Measurements from ENCODE around the gene SH3BP5L.

SH3BP5L gene

DNA sequence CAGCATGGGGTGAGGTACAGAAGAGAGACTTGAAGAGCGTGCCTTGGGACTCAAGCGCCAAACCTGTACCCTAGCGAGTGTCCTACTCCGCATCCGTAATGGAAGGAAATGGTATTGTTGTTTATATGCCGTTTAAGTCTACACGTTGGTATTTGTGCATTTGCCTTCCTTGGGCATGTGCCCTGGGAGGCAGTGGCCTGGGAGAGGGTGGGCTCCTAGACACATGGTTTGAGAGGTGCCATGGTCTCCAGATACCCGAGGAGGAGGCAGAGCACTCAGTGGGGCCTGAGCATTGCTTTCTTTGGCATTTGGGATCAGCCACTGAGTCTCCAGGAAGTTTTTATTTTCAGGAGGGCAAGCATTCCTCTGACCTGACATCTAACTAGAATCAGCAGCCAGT is 18.8 kb upstream of the SH3BP5L start:
- TF ChIP-seq GATA3 (IDR thresholded peaks at IDR 0.05; ENCODE audit: low read depth, low read length), result no peak
- TF ChIP-seq GATA2 (IDR thresholded peaks at IDR 0.05; ENCODE audit: low read depth, low read length), result no peak

DNA sequence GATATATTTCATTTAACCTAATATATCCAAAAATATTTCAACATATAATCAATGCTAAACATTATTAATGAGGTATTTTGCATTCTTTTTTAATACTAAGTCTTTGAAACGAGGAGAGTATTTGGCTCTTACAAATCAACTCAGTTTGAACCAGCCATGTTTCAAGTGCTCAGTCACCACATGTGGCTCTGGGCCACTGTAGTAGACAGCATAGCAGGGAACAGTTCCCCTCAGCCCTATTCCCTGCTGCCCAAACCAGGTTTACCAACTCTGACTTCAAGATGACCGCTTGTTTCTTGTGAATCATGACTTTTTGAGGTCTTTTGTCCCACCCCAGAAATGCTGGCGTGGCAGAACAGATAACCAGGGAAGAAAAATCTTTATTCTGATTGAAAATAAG is 18.0 kb upstream of the SH3BP5L start:
- no peak for TF ChIP-seq GATA2 (IDR thresholded peaks at IDR 0.05; ENCODE audit: low read depth, low read length)
- TF ChIP-seq GATA3 (IDR thresholded peaks at IDR 0.05; ENCODE audit: low read depth, low read length), result no peak

DNA sequence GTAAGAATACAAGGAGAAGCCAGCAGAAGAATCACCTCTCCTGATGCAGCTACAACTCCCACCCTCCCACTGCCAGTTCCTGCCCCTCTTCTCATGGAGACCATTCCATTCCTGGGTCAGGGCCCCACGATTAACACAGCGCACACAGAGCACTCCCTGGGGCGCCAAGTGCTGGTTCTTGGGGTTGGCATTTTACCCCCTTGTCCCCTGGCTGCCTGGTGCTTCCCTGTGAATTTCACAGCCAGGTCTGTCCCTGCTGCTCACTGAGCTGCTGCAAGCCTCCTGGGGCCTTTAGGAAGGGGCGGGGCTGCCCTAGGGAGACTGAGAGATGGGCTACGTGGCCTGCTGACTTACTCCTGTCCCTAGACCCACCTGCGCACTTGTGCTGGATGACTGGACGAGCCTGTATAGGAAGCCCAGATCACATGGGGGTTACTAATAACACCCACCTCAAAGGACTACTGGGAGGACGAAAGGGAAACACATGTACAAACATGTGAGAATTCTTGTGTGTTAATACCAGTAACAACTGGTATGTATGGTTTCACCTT is 17.1 kb upstream of the SH3BP5L start:
- TF ChIP-seq GATA3 (IDR thresholded peaks at IDR 0.05; ENCODE audit: low read depth, low read length), result no peak
- no peak for TF ChIP-seq GATA2 (IDR thresholded peaks at IDR 0.05; ENCODE audit: low read depth, low read length)

DNA sequence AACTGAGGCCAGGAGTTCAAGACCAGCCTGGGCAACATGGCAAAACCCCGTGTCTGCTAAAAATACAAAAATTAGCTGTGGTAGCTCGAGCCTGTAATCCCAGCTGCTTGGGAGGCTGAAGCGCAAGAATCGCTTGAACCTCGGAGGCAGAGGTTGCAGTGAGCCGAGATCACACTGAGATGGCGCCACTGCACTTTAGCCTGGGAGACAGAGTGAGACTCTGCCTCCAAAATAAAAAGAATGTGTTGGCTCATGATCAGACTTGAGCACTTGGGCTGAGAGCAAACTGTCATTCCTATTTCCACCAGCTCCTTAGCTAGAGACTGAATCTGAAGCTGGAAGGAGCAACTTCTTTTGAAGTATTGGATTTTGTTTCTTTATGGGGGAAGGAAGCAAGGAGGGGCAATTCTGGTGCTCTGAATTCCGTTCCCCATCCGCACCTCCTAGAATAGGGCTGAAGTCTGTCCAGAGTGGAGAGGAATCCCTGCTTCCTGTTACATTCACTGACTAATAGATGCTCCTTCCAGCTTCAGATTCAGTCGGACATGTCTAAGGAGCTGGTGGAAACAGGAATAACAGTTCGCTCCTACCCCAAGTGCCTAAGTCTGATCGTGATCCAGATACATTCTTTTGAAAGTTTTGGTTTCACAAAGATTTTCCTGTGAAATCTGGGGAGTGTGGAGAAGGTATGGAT is 16.1 kb upstream of the SH3BP5L start:
- TF ChIP-seq GATA3 (IDR thresholded peaks at IDR 0.05; ENCODE audit: low read depth, low read length), result no peak
- no peak for TF ChIP-seq GATA2 (IDR thresholded peaks at IDR 0.05; ENCODE audit: low read depth, low read length)

DNA sequence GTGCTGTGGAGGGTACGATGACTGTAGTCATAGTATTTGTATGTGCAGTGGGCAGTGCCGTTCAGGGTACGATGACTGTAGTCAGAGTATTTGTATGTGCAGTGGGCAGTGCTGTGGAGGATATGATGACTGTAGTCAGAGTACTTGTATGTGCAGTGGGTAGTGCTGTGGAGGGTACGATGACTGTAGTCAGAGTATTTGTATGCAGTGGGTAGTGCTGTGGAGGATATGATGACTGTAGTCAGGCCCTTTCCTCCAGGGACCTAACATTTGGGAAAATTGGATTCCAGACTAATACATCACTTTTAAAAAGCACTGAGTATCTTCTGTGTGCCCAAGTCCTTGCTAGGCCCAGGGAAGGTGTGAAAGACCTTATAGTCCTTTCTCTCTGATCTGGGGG is 15.2 kb upstream of the SH3BP5L start:
- TF ChIP-seq GATA2 (IDR thresholded peaks at IDR 0.05; ENCODE audit: low read depth, low read length), result no peak
- TF ChIP-seq GATA3 (IDR thresholded peaks at IDR 0.05; ENCODE audit: low read depth, low read length), result no peak

DNA sequence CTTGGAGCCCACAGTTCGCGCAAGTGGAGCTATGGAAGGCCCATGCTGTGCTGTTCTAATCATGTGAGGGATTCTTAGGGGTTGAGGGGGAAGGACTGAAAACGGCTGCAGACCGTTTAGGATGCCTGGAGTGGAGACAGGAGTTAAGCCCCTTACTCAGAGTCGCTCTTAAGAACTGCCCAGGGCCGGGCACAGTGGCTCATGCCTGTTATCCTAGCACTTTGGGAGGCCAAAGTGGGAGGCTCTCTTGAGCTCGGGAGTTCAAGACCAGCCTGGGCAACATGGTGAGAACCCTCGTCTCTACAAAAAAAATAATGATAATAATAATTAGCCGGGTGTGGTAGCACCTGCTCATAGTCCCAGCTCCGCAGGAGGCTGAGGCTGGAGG is 13.4 kb upstream of the SH3BP5L start:
- no peak for TF ChIP-seq GATA3 (IDR thresholded peaks at IDR 0.05; ENCODE audit: low read depth, low read length)
- no peak for TF ChIP-seq GATA2 (IDR thresholded peaks at IDR 0.05; ENCODE audit: low read depth, low read length)

DNA sequence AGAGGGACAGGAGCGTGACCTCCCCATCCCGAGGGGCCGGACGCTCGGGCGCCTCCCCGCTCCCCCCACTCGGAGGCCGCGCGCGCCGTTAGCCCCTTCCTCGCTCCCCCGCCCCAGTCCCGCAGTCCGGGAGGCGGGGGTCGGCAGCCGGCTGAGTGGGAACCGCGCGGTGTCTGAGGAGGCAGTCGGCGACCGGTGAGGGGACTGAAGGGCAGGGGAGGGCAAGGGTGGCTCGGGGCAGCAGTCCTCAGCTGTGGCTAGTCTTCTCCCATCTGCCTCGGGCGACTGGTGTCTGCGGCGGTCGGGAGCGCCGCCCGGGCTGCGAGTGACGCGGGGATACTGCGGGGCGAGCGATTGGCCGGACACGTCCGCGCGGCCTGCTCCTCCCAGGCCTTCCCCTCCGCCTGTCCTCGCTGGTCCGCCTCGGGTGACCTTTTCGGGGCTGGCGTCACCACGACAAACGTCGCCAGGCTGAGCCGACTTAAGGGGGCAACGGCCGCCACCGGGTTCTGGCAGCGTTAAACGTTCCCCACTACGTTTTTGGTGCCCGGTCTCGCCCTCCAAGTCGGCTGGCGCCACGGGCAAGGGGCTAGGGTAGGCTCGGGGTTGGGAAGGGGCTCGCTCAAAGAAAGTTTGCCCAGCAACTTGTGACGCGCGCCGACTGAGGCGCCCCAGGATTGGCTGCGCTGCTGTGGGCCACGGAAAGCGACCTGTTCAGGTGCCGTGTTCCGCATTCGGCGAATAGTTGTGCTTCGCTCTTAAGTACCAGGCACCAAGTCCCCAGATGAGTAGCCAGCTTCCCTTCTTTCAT is 12.8 kb upstream of the SH3BP5L start:
- TF ChIP-seq GATA3 (IDR thresholded peaks at IDR 0.05; ENCODE audit: low read depth, low read length), result no peak
- no peak for TF ChIP-seq GATA2 (IDR thresholded peaks at IDR 0.05; ENCODE audit: low read depth, low read length)

DNA sequence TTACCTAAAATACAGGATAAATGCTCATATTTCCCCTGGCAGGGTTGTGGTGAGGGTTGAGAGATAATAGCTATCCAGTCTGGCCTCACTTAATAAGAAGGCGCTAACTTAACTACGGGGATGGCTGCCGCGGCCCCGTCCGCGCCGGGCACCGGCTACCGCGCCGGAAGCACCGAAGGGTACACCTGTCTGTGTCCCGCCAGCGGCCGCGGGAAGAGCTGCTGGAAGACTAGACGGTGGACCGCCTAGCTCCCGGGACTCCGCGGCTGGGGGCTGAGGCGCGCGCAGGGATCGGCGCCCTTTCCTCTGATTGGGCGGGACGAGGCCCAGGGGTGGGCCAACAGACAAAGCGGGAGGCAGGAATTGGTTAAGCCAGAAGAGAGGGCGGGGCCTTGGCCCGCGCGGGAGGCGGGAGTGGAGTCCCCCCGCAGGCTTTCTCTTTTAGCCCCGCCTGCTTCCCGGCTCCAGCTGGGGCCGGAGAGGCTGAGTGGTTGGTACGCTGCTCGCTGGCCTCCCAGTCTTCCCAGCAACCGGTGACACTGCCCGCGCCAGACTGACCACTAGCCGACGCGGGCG is 12.2 kb upstream of the SH3BP5L start, which contains the start of gene ZNF672:
Gene ZNF672, plus strand, starts transcription at position 444 of the 576 bp plus-strand sequence. CDS start 9,051 bp downstream, outside the sequence.
- TF ChIP-seq GATA3 (IDR thresholded peaks at IDR 0.05; ENCODE audit: low read depth, low read length), result no peak
- no peak for TF ChIP-seq GATA2 (IDR thresholded peaks at IDR 0.05; ENCODE audit: low read depth, low read length)

DNA sequence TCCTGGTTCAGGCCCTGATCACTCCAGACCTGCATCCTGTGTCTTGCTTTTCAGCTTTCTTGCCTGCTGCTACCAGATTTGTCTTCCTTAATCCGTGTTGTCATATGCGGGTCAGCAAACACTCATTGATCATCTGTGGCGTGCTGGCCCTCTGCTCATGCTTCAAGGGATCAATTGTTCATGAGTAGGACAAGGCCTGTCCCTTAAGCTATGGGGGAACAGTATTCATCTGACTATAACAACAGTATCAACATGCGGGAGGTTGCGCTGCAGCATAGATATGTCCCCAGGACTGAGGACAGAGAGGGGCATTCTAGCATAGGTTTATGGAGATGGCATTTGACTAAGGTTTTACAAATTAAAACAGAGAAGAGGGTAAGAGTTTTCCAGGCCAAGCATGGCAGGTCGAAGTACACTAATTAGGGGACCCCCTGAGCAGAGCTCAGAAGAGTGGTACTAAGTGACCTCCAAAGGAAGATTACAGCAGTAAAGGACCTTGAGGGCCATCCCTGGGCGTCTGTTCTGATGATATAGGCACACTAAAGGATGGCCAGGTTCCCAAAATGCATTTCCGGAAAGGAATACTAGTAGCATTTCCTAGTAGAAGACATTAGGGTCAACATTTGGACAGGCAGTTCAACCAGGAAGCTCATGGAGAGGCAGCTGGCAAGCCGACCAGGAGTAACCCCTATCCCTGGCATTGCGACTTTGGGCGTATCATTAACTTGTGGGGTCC is 11.5 kb upstream of the SH3BP5L start:
- TF ChIP-seq GATA3 (IDR thresholded peaks at IDR 0.05; ENCODE audit: low read depth, low read length) (no peak), GATA2 (IDR thresholded peaks at IDR 0.05; ENCODE audit: low read depth, low read length) (no peak)

DNA sequence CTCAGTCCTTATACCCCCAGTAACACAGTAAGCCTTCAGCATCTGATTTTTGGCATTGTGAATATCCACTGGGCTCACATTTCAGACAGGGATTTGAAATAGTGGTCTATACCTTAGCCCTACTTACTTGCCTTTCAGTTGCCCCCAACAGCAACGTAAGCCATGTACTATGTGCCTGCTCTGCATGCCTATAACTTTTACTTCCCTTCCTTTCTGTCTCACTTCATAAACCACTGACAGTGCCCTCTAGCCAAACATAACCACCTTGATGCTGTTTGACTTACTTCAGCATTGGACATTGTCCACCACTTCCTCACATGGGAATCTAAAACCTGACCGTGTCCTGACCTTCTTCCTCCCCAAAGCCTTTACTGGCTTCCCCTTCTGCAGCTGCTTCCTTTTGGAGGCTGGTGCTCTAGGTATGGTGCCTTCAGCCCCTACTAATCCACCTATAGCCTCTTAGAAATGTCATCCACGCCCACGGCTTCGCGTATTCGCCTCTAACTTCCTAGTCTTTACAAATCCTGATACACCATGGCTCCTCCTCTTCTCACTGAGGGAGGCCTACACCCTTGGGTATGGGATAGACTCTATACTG is 8.7 kb upstream of the SH3BP5L start:
- no peak for TF ChIP-seq GATA3 (IDR thresholded peaks at IDR 0.05; ENCODE audit: low read depth, low read length)
- TF ChIP-seq GATA2 (IDR thresholded peaks at IDR 0.05; ENCODE audit: low read depth, low read length), result no peak

DNA sequence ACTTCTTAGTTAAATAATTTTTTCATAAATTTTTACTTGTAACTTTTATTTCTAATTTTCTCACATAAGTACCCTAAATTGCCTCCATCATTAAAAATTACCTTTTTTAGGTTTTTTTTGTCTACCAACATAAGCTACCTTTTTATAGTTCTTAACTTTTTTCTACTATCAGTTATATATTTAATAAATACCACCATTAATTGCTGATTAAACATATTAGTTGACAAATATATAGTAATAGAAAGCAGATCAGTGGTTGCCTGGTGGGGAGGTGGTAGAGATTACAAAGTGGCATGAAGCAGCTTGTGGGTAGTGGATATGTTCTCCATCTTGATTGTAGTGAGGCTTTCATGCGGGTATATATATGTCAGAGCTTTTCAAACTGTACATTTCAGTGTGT is 6.1 kb upstream of the SH3BP5L start:
- TF ChIP-seq GATA2 (IDR thresholded peaks at IDR 0.05; ENCODE audit: low read depth, low read length) (no peak), GATA3 (IDR thresholded peaks at IDR 0.05; ENCODE audit: low read depth, low read length) (no peak)

DNA sequence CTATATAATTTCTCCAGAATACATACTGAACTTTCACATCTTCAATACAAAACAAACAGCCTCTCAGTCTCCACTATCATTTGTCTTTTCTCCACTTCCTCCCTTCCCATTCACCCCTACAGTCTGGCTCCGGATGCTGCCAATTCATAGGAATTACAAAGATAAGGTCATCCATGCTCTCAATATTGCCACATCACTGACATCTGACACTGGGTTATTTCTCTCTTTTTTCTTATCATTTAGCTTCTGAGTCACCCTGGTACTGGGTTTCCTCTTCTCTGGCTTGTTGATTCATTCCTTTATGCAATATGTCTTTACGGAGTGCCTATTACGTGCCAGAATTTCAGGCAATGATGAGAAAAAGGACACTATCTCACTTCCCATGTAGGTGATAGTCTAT is 3.1 kb upstream of the SH3BP5L start:
- TF ChIP-seq GATA2 (IDR thresholded peaks at IDR 0.05; ENCODE audit: low read depth, low read length), result no peak
- no peak for TF ChIP-seq GATA3 (IDR thresholded peaks at IDR 0.05; ENCODE audit: low read depth, low read length)

DNA sequence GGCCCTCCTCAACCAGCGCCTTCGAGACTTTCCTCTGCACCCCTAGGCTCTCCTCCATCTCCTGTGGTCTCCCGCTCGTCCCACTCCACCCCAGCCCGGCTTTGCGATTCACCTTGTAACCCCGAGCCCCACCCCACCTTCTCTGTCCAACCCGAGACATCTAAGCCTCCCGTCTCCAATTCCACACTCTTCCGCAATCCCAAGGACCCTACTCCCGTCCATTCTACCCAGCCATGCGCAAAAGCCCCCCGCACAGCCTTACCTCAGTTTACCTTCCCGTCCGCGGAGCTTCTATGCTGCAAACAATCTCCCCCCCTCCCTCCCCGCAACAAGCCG is 174 bp downstream of the SH3BP5L start:
- no peak for TF ChIP-seq GATA2 (IDR thresholded peaks at IDR 0.05; ENCODE audit: low read depth, low read length)
- no peak for TF ChIP-seq GATA3 (IDR thresholded peaks at IDR 0.05; ENCODE audit: low read depth, low read length)

Measured in SH-SY5Y (cell line).